Measurements from ENCODE around the gene TAF1D.
"Not testable (repeated sequence)": the region's sequence is repeated elsewhere in the genome, so short reads cannot be mapped to it uniquely, and the experiment has no call there.

TAF1D gene

GRCh38 chr11:93746101-93746500 lies 4.8 kb upstream of the TAF1D start:
- no peak for DNase-seq

- DNase-seq: not testable (repeated sequence)
These were observed 3.9 kb upstream of the TAF1D start for GRCh38 chr11:93745005-93745755.

GRCh38 chr11:93744669-93745004 lies 3.3 kb upstream of the TAF1D start:
- DNase-seq: no peak

GRCh38 chr11:93743291-93743690 lies 2.0 kb upstream of the TAF1D start:
- DNase-seq: no peak

- DNase-seq: no peak
These were observed 559 bp upstream of the TAF1D start for GRCh38 chr11:93741882-93742226.

- DNase-seq: peak; percentile 71
These were observed 583 bp downstream of the TAF1D start for GRCh38 chr11:93740730-93741093.

- DNase-seq: peak; percentile 85
These were observed 1.1 kb downstream of the TAF1D start for GRCh38 chr11:93740031-93740729.

- DNase-seq: no peak
These were observed 2.6 kb downstream of the TAF1D start for GRCh38 chr11:93738647-93739081.

GRCh38 chr11:93737904-93738612 lies 3.2 kb downstream of the TAF1D start:
- no peak for DNase-seq

GRCh38 chr11:93736129-93736528 lies 5.2 kb downstream of the TAF1D start:
- no peak for DNase-seq

GRCh38 chr11:93735627-93736026 lies 5.7 kb downstream of the TAF1D start:
- DNase-seq: no peak

GRCh38 chr11:93734427-93735222 lies 6.7 kb downstream of the TAF1D start:
- DNase-seq: no peak

GRCh38 chr11:93733474-93733873 lies 7.8 kb downstream of the TAF1D start:
- no peak for DNase-seq

- no peak for DNase-seq
These were observed 8.9 kb downstream of the TAF1D start for GRCh38 chr11:93732237-93732892.

- no peak for DNase-seq
These were observed 10.9 kb downstream of the TAF1D start for GRCh38 chr11:93730108-93731107.

- no peak for DNase-seq
These were observed 12.1 kb downstream of the TAF1D start for GRCh38 chr11:93729129-93729616.

GRCh38 chr11:93728792-93729128 lies 12.5 kb downstream of the TAF1D start:
- no peak for DNase-seq

GRCh38 chr11:93727985-93728791 lies 13.1 kb downstream of the TAF1D start:
- DNase-seq: no peak

- no peak for DNase-seq
These were observed 17.2 kb downstream of the TAF1D start for GRCh38 chr11:93724089-93724488.

- DNase-seq: no peak
These were observed 20.8 kb downstream of the TAF1D start for GRCh38 chr11:93720522-93720921.

Measured in fibroblast of skin of back (primary cell).